HepG2 (cell line): Measurements from ENCODE around the gene SPSB2. TPM values are rescaled to one million over a fixed set of nuclear protein-coding genes. Genes with fewer than 3 reads are reported as not detected.
A peak's percentile ranks its signal among the peaks of the same experiment; 100 is the strongest.

Experiments
- CTCF ChIP-seq: sonication (generic); formaldehyde crosslinking; IDR thresholded peaks from 2 replicates; pipeline ENCODE4 v1.5.0; 2020; ENCODE audit warnings: mild to moderate bottlenecking, missing genetic modification reagents, moderate library complexity
- ESRRA ChIP-seq: sonication (generic); formaldehyde crosslinking; IDR thresholded peaks from 2 replicates; pipeline ENCODE4 v1.5.1; 2020; ENCODE audit warnings: mild to moderate bottlenecking, low read depth, missing genetic modification reagents
- HOXA7 ChIP-seq: sonication (generic); formaldehyde crosslinking; IDR thresholded peaks from 2 replicates; pipeline ENCODE4 v1.8.1; 2022; ENCODE audit warnings: mild to moderate bottlenecking, missing genetic modification reagents, moderate library complexity
- NR1H2 ChIP-seq: sonication (generic); formaldehyde crosslinking; IDR thresholded peaks from 2 replicates; pipeline ENCODE4 v1.8.1; 2022; ENCODE audit warnings: low read depth, missing genetic modification reagents, borderline replicate concordance
- PITX1 ChIP-seq: sonication (generic); formaldehyde crosslinking; IDR thresholded peaks from 2 replicates; pipeline ENCODE4 v1.5.1; 2020; ENCODE audit warnings: mild to moderate bottlenecking, missing genetic modification reagents
- RXRA ChIP-seq: sonication (generic); formaldehyde crosslinking; IDR thresholded peaks from 2 replicates; pipeline ENCODE4 v1.5.1; 2020; ENCODE audit warnings: missing genetic modification reagents
- SATB2 ChIP-seq: sonication (generic); formaldehyde crosslinking; IDR thresholded peaks from 2 replicates; pipeline ENCODE4 v1.5.0; 2020; ENCODE audit warnings: missing genetic modification reagents
- SP1 ChIP-seq, 2 experiments: fragments of 450-650 bp in 1 of 2; sonication (generic) in 1 of 2; formaldehyde crosslinking in 1 of 2; IDR thresholded peaks; 2 replicates each; pipeline versions ENCODE4 v1.4.0 to v1.6.1; 2016 to 2020; ENCODE audit warnings: missing genetic modification reagents in 1 of 2
- TCF7L2 ChIP-seq: IDR thresholded peaks from 2 replicates; pipeline ENCODE4 v1.6.1; 2011; ENCODE audit warnings: mild to moderate bottlenecking, low read depth, low read length, moderate library complexity
- TRIM22 ChIP-seq: fragments of 450-650 bp; IDR thresholded peaks from 2 replicates; pipeline ENCODE4 v1.6.1; 2017
- ZNF136 ChIP-seq: sonication (generic); formaldehyde crosslinking; IDR thresholded peaks from 2 replicates; pipeline ENCODE4 v1.8.1; 2022; ENCODE audit warnings: low read depth, mild to moderate bottlenecking, moderate library complexity, missing genetic modification reagents
- ZNF713 ChIP-seq: sonication (generic); formaldehyde crosslinking; IDR thresholded peaks from 2 replicates; pipeline ENCODE4 v1.4.0; 2020; ENCODE audit warnings: mild to moderate bottlenecking, missing genetic modification reagents
- polyA plus RNA-seq, 8 experiments: library from polyadenylated mRNA; depleted of rRNA in 3 of 8; stranded (reverse) in 7 of 8; unstranded in 1 of 8; fragments of >200 nt; fragmentation: Illumina TruSeq in 4 of 8; extraction: Trizol in 4 of 8; gene quantifications; 2 replicates each; pipeline versions ENCODE4 v1.2.1 to v1.2.3, GENCODE V29; 2011 to 2016; ENCODE audit warnings: low read depth in 4 of 8, missing spikeins in 1 of 8, mixed read lengths in 1 of 8; ENCODE audit not compliant: insufficient read depth in 1 of 8
- total RNA-seq, 5 experiments: library from RNA; depleted of rRNA; stranded (reverse); fragments of >200 nt; fragmentation: Illumina TruSeq; extraction: Trizol; gene quantifications; 2 replicates each; pipeline ENCODE4 v1.2.3, GENCODE V29; 2016; ENCODE audit warnings: low read depth in 1 of 5
- TF ChIP-seq, protein P1 (sequence below): sonication (generic); formaldehyde crosslinking; IDR thresholded peaks from 2 replicates; pipeline ENCODE4 v1.9.0; 2021; ENCODE audit warnings: mild to moderate bottlenecking, missing genetic modification reagents
- TF ChIP-seq, protein P2 (sequence below): sonication (generic); formaldehyde crosslinking; IDR thresholded peaks from 2 replicates; pipeline ENCODE4 v1.4.0; 2020; ENCODE audit warnings: missing genetic modification reagents, borderline replicate concordance

Gene SPSB2
- total and polyA plus RNA-seq, 2 of the 13 experiments (the other 11 are each of a cell fraction or from before 2014, with no cell fraction given) = 2.0 to 6.2 TPM

DNA sequence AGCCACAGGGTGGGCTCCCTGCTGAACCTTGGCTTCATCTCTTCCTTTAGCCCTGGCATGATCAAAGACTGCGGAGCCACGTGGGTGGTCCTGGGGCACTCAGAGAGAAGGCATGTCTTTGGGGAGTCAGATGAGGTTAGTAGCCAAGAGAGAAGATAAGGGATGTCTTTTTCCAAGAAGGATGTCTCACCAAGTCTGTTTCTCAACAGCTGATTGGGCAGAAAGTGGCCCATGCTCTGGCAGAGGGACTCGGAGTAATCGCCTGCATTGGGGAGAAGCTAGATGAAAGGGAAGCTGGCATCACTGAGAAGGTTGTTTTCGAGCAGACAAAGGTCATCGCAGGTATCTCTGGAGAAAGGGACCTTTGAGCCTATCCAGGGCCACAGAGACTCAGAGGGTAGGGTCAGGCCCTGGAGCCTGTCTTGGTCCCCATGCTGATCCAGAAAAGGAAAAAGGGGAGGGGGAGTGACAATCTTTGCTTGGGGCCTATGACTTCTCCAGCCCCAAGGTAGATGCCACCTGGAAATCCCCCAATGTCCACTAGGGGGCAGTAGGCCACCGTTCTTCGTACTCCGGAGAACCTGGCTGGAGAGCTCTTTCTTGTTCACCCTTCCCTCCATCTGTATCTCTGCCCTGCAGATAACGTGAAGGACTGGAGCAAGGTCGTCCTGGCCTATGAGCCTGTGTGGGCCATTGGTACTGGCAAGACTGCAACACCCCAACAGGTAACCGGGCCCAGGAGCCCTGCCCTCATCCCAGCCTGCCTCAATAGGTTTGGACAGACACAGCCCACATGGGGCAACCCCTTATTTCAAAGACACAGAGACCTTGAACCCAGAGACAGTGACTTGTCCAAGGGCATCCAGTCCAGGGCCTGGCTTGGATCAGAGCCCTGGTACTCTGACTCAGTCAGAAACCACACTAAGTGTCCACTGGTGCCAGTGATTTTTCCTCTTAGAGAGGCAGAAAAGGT lies 3.8 kb downstream of the SPSB2 start (continued):
- TF ChIP-seq NR1H2 (CRISPR knock-in tag) (no peak), CTCF (CRISPR knock-in tag) (peak; percentile 91), PITX1 (no peak), ESRRA (CRISPR knock-in tag) (peak; percentile 24; the same call in 1 of the 2 replicates), HOXA7 (no peak), SP1 (IDR thresholded peaks at IDR 0.05) (no peak), SP1 (CRISPR knock-in tag; IDR thresholded peaks at IDR 0.05) (no peak), TCF7L2 (no peak), RXRA (CRISPR knock-in tag) (0 out of 2 replicates have a peak, but pooled peaks have one; percentile 5), ZNF713 (CRISPR knock-in tag) (no peak), TRIM22 (no peak), SATB2 (CRISPR knock-in tag) (no peak), ZNF136 (CRISPR knock-in tag) (no peak)
- TF ChIP-seq, protein P1, sequence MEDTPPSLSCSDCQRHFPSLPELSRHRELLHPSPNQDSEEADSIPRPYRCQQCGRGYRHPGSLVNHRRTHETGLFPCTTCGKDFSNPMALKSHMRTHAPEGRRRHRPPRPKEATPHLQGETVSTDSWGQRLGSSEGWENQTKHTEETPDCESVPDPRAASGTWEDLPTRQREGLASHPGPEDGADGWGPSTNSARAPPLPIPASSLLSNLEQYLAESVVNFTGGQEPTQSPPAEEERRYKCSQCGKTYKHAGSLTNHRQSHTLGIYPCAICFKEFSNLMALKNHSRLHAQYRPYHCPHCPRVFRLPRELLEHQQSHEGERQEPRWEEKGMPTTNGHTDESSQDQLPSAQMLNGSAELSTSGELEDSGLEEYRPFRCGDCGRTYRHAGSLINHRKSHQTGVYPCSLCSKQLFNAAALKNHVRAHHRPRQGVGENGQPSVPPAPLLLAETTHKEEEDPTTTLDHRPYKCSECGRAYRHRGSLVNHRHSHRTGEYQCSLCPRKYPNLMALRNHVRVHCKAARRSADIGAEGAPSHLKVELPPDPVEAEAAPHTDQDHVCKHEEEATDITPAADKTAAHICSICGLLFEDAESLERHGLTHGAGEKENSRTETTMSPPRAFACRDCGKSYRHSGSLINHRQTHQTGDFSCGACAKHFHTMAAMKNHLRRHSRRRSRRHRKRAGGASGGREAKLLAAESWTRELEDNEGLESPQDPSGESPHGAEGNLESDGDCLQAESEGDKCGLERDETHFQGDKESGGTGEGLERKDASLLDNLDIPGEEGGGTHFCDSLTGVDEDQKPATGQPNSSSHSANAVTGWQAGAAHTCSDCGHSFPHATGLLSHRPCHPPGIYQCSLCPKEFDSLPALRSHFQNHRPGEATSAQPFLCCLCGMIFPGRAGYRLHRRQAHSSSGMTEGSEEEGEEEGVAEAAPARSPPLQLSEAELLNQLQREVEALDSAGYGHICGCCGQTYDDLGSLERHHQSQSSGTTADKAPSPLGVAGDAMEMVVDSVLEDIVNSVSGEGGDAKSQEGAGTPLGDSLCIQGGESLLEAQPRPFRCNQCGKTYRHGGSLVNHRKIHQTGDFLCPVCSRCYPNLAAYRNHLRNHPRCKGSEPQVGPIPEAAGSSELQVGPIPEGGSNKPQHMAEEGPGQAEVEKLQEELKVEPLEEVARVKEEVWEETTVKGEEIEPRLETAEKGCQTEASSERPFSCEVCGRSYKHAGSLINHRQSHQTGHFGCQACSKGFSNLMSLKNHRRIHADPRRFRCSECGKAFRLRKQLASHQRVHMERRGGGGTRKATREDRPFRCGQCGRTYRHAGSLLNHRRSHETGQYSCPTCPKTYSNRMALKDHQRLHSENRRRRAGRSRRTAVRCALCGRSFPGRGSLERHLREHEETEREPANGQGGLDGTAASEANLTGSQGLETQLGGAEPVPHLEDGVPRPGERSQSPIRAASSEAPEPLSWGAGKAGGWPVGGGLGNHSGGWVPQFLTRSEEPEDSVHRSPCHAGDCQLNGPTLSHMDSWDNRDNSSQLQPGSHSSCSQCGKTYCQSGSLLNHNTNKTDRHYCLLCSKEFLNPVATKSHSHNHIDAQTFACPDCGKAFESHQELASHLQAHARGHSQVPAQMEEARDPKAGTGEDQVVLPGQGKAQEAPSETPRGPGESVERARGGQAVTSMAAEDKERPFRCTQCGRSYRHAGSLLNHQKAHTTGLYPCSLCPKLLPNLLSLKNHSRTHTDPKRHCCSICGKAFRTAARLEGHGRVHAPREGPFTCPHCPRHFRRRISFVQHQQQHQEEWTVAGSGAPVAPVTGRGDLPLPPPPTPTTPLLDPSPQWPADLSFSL = no peak
- TF ChIP-seq, protein P2, sequence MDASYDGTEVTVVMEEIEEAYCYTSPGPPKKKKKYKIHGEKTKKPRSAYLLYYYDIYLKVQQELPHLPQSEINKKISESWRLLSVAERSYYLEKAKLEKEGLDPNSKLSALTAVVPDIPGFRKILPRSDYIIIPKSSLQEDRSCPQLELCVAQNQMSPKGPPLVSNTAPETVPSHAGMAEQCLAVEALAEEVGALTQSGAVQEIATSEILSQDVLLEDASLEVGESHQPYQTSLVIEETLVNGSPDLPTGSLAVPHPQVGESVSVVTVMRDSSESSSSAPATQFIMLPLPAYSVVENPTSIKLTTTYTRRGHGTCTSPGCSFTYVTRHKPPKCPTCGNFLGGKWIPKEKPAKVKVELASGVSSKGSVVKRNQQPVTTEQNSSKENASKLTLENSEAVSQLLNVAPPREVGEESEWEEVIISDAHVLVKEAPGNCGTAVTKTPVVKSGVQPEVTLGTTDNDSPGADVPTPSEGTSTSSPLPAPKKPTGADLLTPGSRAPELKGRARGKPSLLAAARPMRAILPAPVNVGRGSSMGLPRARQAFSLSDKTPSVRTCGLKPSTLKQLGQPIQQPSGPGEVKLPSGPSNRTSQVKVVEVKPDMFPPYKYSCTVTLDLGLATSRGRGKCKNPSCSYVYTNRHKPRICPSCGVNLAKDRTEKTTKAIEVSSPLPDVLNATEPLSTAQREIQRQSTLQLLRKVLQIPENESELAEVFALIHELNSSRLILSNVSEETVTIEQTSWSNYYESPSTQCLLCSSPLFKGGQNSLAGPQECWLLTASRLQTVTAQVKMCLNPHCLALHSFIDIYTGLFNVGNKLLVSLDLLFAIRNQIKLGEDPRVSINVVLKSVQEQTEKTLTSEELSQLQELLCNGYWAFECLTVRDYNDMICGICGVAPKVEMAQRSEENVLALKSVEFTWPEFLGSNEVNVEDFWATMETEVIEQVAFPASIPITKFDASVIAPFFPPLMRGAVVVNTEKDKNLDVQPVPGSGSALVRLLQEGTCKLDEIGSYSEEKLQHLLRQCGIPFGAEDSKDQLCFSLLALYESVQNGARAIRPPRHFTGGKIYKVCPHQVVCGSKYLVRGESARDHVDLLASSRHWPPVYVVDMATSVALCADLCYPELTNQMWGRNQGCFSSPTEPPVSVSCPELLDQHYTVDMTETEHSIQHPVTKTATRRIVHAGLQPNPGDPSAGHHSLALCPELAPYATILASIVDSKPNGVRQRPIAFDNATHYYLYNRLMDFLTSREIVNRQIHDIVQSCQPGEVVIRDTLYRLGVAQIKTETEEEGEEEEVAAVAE (CRISPR knock-in tag) = no peak
